Measurements from ENCODE around the gene POM121C.
"Not testable (repeated sequence)": the region's sequence is repeated elsewhere in the genome, so short reads cannot be mapped to it uniquely, and the experiment has no call there.

Gene POM121C

DNA sequence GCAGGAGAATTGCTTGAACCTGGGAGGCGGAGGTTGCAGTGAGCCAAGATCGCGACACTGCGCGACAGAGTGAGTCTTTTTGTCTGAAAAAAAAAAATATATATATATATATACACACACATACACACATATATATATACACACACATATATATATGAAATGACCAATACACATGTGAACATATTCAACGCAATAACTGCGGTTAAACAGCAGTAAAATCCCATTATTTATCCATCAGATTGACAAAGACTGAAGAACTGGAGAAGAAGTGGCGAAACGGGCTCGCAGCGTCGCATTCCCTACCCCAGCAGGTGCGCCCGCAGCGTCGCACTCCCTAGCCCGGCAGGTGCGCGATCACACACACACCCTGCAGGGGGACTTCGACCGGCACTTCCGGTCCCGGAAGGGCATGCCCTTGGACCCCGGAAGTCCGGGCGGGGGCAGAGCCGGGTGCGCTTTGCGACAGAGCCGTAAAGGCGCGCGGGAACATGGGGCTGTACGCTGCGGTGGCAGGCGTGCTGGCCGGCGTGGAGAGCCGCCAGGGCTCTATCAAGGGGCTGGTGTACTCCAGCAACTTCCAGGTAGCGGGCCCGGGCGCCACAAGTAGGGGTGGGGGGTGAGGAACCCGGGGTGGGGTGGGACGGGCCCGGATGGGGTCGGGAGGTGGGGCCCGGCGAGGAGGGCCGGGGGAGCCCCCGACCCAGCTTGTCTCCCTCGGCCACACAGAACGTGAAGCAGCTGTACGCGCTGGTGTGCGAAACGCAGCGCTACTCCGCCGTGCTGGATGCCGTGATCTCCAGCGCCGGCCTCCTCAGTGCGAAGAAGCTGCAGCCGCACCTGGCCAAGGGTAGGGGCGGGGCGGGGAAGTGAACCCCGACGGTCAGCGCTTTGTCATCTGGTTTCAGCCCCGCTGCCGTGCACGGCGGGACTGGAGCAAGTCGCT, 75.9 kb downstream of the POM121C start:
- not testable (repeated sequence) for DNase-seq (ENCODE audit: extremely low read depth, low read depth)

GRCh38 chr7:75404663-75405062, 81.4 kb downstream of the POM121C start:
- DNase-seq (ENCODE audit: extremely low read depth, low read depth): not testable (repeated sequence)

DNA sequence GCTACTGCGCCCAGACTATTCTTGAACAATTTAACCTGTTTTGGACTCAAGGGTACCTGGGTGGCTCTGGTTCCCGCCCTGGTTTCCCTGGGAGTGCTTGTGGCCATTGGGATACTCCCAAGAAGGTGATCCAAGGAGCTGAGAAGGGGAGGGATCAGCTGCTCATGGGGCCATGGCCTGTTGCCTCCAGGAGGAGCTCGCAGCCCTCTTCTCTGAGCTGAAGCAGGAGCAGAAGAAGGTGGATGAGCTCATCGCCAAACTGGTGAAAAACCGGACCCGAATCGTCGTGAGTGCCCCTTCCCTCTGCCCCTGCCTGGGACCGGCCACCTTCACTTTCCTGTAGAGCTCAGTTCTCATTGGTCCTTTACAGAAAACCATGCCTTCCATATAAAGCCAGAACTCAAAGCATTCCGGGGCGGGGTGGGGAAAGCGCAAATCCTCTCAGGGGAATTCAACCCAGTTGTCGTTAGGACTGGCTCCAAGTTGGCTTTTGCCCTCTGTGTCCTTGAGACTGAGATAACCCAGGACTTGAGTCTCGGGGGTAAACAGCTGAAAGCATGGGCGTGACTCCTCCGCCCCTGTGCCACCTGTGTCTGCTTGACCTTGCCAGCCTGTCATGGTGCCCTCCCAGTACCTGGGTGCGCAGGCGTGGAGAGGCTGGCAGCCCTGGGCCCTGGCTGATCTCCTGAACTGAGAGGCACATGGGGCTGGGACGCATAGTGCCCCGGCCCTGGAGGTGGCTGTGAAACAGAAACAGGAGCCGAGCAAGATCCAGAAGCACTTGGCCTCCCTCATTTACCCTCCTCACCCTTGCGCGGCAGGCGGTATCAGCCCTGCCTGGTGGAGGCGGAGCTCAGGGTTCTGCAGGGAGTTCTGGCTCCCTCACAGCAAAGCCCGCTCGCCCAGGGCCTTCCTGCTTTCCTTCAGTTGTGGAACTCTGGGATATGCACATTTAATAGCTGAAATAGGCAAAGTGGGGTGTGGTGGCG, 82.3 kb downstream of the POM121C start:
- DNase-seq (ENCODE audit: extremely low read depth, low read depth): not testable (repeated sequence)

DNA sequence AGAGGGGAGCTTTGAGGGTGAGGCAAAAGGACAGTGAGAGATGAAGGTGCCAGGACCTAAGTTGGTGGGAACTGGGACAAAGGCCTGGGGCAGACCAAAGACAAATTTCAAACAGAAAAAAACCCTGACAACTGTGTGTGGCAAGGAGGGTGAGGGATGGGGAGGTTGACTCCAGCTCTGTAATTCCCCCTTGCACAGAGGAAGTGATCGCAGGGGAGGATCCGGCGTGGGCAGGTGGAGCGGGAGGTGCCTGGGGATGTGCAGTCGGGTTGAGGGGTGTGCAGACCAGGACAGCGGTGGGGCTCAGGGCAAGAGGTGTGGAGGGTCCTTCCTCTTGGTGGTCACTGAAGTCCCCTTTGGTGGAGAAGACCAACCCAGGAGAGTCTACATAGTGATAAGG, 85.5 kb downstream of the POM121C start:
- not testable (repeated sequence) for DNase-seq (ENCODE audit: extremely low read depth, low read depth)

DNA sequence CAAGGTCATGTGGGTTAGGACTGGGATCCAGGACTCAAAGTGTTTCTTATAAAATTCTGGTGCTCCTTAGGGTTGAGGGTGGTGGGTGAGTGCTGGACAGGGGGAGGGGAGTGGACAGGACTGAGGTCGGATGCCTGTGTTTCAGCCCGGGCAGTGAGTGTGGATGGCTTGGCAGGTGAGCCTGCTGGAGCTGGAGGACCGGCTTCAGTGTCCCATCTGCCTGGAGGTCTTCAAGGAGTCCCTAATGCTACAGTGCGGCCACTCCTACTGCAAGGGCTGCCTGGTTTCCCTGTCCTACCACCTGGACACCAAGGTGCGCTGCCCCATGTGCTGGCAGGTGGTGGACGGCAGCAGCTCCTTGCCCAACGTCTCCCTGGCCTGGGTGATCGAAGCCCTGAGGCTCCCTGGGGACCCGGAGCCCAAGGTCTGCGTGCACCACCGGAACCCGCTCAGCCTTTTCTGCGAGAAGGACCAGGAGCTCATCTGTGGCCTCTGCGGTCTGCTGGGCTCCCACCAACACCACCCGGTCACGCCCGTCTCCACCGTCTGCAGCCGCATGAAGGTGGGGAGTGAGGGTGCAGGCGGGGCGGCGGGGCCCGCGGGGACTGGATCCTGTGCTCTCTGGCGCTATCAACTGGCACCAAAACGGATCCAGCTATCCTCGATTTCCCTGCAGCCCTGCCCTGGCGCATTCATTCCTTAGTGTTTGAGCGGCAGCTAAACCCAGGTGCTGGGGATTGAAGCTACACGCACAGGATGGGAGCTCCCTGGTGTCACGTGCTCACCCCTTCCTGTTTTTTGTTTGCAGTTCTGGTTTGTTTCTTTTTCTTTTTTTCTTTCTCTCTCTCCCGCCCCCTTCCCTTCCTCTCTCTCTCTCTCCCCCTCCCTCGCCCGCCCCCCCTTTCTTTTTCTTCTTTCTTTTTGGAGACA, 87.1 kb downstream of the POM121C start:
- DNase-seq (ENCODE audit: extremely low read depth, low read depth): not testable (repeated sequence)

DNA sequence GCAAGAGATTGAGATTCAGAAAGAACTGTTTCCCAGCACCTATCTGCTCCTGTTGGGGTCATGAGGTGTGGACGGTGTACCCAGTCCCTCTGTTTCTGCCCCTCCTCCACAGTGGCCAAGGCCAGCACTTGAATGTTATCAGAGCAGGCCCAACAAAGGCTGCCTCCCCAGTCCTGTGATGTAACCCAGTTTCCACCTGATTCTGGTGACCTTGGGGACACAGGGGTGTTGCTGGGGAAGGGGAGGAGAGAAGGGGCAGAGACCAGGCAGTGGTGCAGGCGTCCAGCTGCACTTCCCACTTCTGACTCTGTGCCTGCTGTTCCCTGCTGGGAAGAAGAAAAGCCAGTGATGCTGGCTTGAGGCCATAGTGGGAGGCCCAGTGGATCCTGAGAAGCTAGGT, 88.2 kb downstream of the POM121C start:
- not testable (repeated sequence) for DNase-seq (ENCODE audit: extremely low read depth, low read depth)

GRCh38 chr7:75395329-75395728, 90.8 kb downstream of the POM121C start, which contains the start of gene TRIM73:
Gene TRIM73 (plus strand): TSS chr7:75395629. CDS start chr7:75398934, 3,305 bp downstream.
- not testable (repeated sequence) for DNase-seq (ENCODE audit: extremely low read depth, low read depth)

- not testable (repeated sequence) for DNase-seq (ENCODE audit: extremely low read depth, low read depth)
These were observed 92.9 kb downstream of the POM121C start for GRCh38 chr7:75393194-75393593.

GRCh38 chr7:75374519-75375317, 111.4 kb downstream of the POM121C start:
- not testable (repeated sequence) for DNase-seq (ENCODE audit: extremely low read depth, low read depth)

DNA sequence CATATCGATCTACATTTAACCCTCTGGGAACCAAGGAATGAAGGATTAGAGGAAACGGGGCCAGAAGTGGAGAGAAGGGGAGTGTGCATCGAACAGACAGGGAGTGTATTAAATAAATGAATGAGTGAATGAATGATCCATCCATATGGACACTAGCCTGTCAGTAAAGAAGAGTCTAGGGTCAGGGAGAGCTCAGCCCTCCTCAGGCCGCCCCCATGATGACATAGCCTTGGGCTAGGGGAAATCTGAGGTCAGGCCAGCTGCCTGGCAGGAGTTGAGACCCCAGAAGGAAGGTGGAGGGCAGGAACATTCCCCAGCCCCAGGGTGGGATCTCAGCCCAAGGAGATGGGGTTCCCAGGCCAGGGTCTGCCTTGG, 112.0 kb downstream of the POM121C start:
- DNase-seq (ENCODE audit: extremely low read depth, low read depth): not testable (repeated sequence)

- not testable (repeated sequence) for DNase-seq (ENCODE audit: extremely low read depth, low read depth)
These were observed 118.8 kb downstream of the POM121C start for GRCh38 chr7:75367313-75367712.

All from AG09319 (cell line).